Activated gamma-delta T cell treated with anti-CD3 and anti-CD28 coated beads, Interleukin-2, amount 50 U/mL, for 16 hours (primary cell): ENCODE results near the gene ABHD18.
"Not testable (repeated sequence)": the region's sequence is repeated elsewhere in the genome, so short reads cannot be mapped to it uniquely, and the experiment has no call there.

Experiments used
- DNase-seq: peaks from one replicate; pipeline ENCODE4 v3.0.0-alpha.2; 2020; ENCODE audit warnings: low read depth

ABHD18 gene

GRCh38 chr4:127993151-127993550 is 27.9 kb downstream of the ABHD18 start:
- no peak for DNase-seq

DNA sequence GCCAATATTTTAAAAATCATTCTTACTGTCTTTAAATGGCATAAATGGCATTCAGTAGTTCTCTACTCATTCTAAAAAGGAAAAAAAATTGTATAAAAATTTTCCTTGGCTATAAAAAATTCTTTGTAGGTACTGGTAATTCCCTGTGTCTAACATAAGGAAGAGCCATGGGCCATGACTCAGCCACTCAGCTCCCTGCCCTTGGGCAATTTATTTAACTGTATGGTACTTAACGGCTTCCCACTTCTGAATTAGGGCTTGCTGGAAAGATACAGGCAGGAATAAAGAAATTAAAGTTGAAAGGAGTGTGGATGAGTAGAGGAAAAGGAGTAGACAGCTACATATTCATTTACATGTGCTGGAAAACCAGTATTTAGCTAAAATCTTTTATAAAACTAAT is 30.6 kb downstream of the ABHD18 start:
- DNase-seq: no peak

GRCh38 chr4:127996521-127996920 is 31.3 kb downstream of the ABHD18 start:
- not testable (repeated sequence) for DNase-seq

- no peak for DNase-seq
These were observed 32.6 kb downstream of the ABHD18 start for GRCh38 chr4:127997534-127998388.

- DNase-seq: no peak
These were observed 41.4 kb downstream of the ABHD18 start for GRCh38 chr4:128006592-128006991.

DNA sequence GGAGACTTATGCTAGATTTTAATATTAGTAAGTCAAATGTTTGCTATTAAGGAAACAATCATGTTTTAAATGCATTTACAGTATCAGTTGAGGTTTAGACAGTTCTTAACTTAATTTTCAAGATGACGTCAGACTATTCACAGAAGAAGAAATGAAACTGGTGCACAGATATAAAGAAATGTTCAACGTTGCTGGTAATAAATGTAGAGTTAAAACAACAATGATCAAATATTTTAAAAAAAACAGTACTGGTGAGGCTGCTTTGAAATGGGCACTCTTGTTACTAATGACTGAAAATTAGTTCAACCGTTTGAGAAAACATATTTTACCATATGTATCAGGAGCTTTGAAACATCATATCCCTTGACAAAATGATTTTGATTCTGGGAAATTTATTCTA is 44.2 kb downstream of the ABHD18 start:
- DNase-seq: no peak

DNA sequence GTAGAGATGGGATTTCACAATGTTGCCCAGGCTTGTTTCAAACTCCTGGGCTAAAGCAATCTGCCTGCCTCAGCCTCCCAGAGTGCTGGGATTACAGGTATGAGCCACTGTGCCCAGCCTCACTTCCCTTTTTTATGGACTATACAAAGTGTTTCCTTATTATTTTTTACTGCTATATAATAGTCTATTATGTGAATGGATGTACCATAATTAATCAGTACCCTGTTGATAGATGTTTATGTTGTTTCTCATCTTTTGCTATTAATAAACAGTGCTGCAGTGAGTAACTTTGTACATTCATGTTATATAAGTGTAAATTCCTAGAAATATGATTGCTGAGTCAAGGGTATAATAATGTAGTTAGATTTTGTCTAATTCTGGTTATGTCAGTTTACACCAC is 60.1 kb downstream of the ABHD18 start:
- no peak for DNase-seq

GRCh38 chr4:128029907-128030306 is 64.7 kb downstream of the ABHD18 start:
- no peak for DNase-seq

GRCh38 chr4:128031756-128032384 is 66.7 kb downstream of the ABHD18 start:
- no peak for DNase-seq

GRCh38 chr4:128039568-128039967 is 74.4 kb downstream of the ABHD18 start:
- no peak for DNase-seq

DNA sequence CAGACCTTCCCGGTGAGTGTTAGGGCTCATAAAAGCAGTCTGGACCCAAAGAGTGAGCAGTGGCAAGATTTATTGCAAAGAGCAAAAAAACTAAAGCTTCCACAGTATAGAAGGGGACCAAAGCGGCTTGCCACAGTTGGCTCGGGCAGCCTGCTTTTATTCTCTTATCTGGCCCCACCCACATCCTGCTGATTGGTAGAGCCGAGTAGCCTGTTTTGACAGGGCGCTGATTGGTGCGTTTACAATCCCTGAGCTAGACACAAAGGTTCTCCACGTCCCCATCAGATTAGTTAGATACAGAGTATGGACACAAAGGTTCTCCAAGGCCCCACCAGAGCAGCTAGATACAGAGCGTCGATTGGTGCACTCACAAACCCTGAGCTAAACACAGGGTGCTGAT is 81.8 kb downstream of the ABHD18 start:
- DNase-seq: not testable (repeated sequence)

DNA sequence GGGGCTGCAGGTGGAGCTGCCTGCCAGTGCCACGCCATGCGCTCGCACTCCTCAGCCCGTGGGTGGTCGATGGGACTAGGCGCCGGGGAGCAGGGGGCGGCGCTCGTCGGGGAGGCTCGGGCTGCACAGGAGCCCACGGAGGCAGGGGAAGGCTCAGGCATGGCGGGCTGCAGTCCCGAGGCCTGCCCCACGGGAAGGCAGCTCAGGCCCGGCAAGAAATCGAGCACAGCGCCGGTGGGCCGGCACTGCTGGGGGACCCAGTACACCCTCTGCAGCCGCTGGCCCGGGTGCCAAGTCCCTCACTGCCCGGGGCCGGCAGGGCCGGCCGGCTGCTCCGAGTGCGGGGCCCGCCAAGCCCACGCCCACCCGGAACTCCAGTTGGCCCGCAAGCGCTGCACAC is 82.3 kb downstream of the ABHD18 start:
- not testable (repeated sequence) for DNase-seq

DNA sequence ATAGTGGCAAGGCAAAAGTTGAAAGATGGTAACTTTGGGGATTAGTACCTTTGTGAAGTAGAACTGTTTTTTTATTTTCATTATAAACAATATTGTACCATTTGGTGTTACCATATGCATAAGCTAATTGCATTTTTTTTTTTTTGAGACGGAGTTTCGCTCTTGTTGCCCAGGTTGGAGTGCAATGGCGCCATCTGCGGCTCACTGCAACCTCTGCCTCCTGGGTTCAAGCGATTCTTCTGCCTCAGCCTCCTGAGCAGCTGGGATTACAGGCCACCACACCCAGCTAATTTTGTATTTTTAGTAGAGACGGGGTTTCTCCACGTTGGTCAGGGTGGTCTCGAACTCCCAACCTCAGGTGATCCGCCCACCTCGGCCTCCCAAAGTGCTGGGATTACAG is 86.0 kb downstream of the ABHD18 start:
- not testable (repeated sequence) for DNase-seq

DNA sequence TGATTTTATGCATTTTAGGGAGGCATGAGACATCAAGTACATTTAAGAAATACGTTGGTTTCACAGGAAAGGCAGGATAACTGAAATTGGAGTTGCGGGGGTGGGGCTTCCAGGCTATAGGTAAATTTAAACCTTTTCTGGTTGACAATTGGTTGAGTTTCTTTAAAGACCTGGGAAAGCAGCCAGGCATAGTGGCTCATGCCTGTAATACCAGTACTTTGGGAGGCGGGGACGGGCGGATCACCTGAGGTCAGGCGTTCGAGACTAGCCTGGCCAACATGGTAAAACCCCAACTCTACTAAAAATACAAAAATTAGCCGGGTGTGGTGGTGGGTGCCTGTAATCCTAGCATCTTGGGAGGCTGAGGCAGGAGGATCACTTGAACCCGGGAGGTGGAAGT is 89.7 kb downstream of the ABHD18 start:
- not testable (repeated sequence) for DNase-seq

GRCh38 chr4:128055441-128056206 is 90.4 kb downstream of the ABHD18 start:
- not testable (repeated sequence) for DNase-seq

DNA sequence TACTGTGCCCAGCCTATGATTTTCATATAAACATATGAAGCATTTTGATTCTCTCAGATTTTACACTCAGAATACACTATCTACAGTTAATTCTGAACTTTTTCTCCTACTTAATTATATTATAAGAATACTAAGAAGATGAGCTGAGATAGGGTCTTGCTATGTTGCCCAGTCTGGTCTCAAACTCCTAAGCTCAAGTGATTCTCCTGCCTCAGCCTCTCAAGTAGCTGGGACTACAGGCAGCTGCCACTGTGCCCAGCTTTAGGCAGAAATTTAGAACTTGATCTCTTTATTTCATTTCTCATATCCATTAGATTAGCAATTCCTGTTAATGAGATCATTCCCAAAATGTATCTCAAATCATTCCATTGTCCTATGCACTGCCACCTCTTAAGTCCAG is 91.2 kb downstream of the ABHD18 start:
- DNase-seq: no peak

- DNase-seq: no peak
These were observed 95.0 kb downstream of the ABHD18 start for GRCh38 chr4:128060121-128060698.

GRCh38 chr4:128060699-128061565 is 95.7 kb downstream of the ABHD18 start, which contains the start of gene LARP1B:
TSS of gene LARP1B (plus strand) at chr4:128061312. CDS start at chr4:128074952, 13,640 bp downstream.
- peak; percentile 86 for DNase-seq

GRCh38 chr4:128061566-128062536 is 96.6 kb downstream of the ABHD18 start:
- DNase-seq: peak; percentile 39

GRCh38 chr4:128066453-128066820 is 101.2 kb downstream of the ABHD18 start:
- DNase-seq: not testable (repeated sequence)
